Measurements from ENCODE around the gene PCSK7.

Gene PCSK7

DNA sequence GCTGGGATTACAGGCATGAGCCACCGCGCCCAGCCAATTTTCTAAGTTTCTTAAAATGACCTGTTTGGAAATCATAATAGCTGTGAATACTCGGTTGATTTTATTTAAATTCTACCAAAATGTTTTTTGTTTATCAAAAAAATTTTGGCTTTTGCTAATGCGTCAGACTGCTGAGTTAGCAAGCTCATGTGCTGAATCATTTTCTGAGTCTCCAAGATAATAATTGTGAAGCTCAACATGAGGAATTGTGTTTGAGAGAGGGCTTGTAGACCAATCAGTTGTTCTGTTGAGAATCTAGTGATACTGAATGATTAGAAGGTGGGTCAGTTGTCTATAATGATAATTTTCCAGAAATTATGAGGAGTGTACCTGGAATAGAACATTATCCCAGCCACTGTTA, 16.5 kb upstream of the PCSK7 start:
- CTCF ChIA-PET = interaction anchor here (0.6 to 1.2 kb wide), 2 partner anchors 22 to 129 kb away, joined by 3 to 5 read pairs; no protein-coding TSS in a partner anchor
- Histone ChIP-seq H3K36me3 (ENCODE audit: control insufficient read depth in 2 of 2, insufficient read depth in 1 of 2, low read length in 2 of 2) (peaks cover 22 to 71% of the 10 kb centered on the region in 2 experiments; a peak in 2 of 3 replicates), H3K9me3 (ENCODE audit: control insufficient read depth, insufficient read depth, low read depth, low read length) (no peaks in the 10 kb centered on the region), H3K4me3 (ENCODE audit: low read depth, low read length) (no peak overlapping the region), H3K27ac (ENCODE audit: extremely low read depth, low read depth, low read length) (no peak overlapping the region), H3K4me1 (ENCODE audit: control insufficient read depth, insufficient read depth, low read length) (no peaks in the 10 kb centered on the region)
- TF ChIP-seq ZNF16 (tag by site-specific recombination; IDR thresholded peaks at IDR 0.05; ENCODE audit: low read depth) (no peak), ZNF157 (tag by site-specific recombination; IDR thresholded peaks at IDR 0.05) (no peak), ZBTB6 (tag by site-specific recombination; IDR thresholded peaks at IDR 0.05) (no peak)
- POLR2A ChIA-PET = no interaction called here

GRCh38 chr11:117239295-117239694, 7.4 kb upstream of the PCSK7 start:
- ChIA-PET CTCF (interaction anchor here (0.7 kb wide), 1 partner anchor 21 kb away, joined by 3 read pairs; no protein-coding TSS in a partner anchor), POLR2A (no interaction called here)
- Histone ChIP-seq H3K4me3 (ENCODE audit: low read depth, low read length) (no peak overlapping the region), H3K27ac (ENCODE audit: extremely low read depth, low read depth, low read length) (no peak overlapping the region), H3K9me3 (ENCODE audit: control insufficient read depth, insufficient read depth, low read depth, low read length) (no peaks in the 10 kb centered on the region), H3K36me3 (ENCODE audit: control insufficient read depth in 2 of 2, insufficient read depth in 1 of 2, low read length in 2 of 2) (peaks cover 13 to 57% of the 10 kb centered on the region in 2 experiments; a peak in 2 of 3 replicates), H3K4me1 (ENCODE audit: control insufficient read depth, insufficient read depth, low read length) (no peaks in the 10 kb centered on the region)
- no peak for TF ChIP-seq TRIM28 (IDR thresholded peaks at IDR 0.05; ENCODE audit: borderline replicate concordance, low read length)
- no peak for TF ChIP-seq ZNF138 (tag by site-specific recombination; IDR thresholded peaks at IDR 0.05; ENCODE audit: borderline replicate concordance)
- 0 out of 2 replicates have a peak, but pooled peaks have one; percentile 18 for TF ChIP-seq CTCF (tag by site-specific recombination; IDR thresholded peaks at IDR 0.05)
- TF ChIP-seq SP3 (tag by site-specific recombination; IDR thresholded peaks at IDR 0.05) = no peak
- no peak for TF ChIP-seq KLF7 (tag by site-specific recombination; IDR thresholded peaks at IDR 0.05; ENCODE audit: borderline replicate concordance)
- TF ChIP-seq ZFP37 (tag by site-specific recombination; IDR thresholded peaks at IDR 0.05) = no peak
- peak; percentile 40; the same call in 1 of the 2 replicates for TF ChIP-seq ZNF677 (tag by site-specific recombination; IDR thresholded peaks at IDR 0.05)
- no peak for TF ChIP-seq PRDM4 (tag by site-specific recombination; IDR thresholded peaks at IDR 0.05)
- no peak for TF ChIP-seq ZBTB20 (tag by site-specific recombination; IDR thresholded peaks at IDR 0.05)
- TF ChIP-seq ZNF354C (tag by site-specific recombination; IDR thresholded peaks at IDR 0.05; ENCODE audit: borderline replicate concordance, low read depth) = no peak
- TF ChIP-seq PRDM2 (tag by site-specific recombination; IDR thresholded peaks at IDR 0.05; ENCODE audit: borderline replicate concordance) = no peak
- TF ChIP-seq ZNF280D (tag by site-specific recombination; IDR thresholded peaks at IDR 0.05) = no peak

Measured in HEK293 (cell line).